ENCODE measurements around the gene FOXE1. TPM values are rescaled to one million over a fixed set of nuclear protein-coding genes. Genes with fewer than 3 reads are reported as not detected.

The FOXE1 gene
- total RNA-seq, 1 experiment from 2014 or later = not detected

GRCh38 chr9:97846347-97846746 is 6.7 kb upstream of the FOXE1 start:
- H3K9me3 ChIP-seq (ENCODE audit: low read depth, low read length, poor library complexity, severe bottlenecking) = no peaks in the 10 kb centered on the region
- BruUV-seq (replicated peaks) = no TSS peak
- ChIA-PET POLR2A (ENCODE audit: low non-redundant PET) (no interaction called here), CTCF (no interaction called here)
- DNase-seq (ENCODE audit: low spot score) = no peak
- intact Hi-C loops (cut with micrococcal nuclease; ENCODE audit: unreplicated experiment) = no loop called here
- H3K27ac ChIP-seq (ENCODE audit: low read depth, low read length, poor library complexity, severe bottlenecking) = no peak overlapping the region
- no peak overlapping the region for H3K4me3 ChIP-seq (ENCODE audit: low read depth, low read length, poor library complexity, severe bottlenecking)
- no peaks in the 10 kb centered on the region for H3K4me1 ChIP-seq (ENCODE audit: insufficient read depth, low read length, poor library complexity, severe bottlenecking)
- no peaks in the 10 kb centered on the region for H3K36me3 ChIP-seq (ENCODE audit: insufficient read depth, low read length, poor library complexity, severe bottlenecking)
- H3K27me3 ChIP-seq (replicated peaks; ENCODE audit: insufficient read depth, low read depth, low read length, poor library complexity) = peaks cover 95% of the 10 kb centered on the region
- no peak for TF ChIP-seq EZH2 (IDR thresholded peaks at IDR 0.05; ENCODE audit: borderline replicate concordance, low read depth, low read length, poor library complexity, severe bottlenecking)
- no peak for TF ChIP-seq CTCF (conservative IDR thresholded peaks at IDR 0.05; ENCODE audit: low read depth, low read length)

- ChIA-PET POLR2A (ENCODE audit: low non-redundant PET) (no interaction called here), CTCF (no interaction called here)
- H3K9me3 ChIP-seq (ENCODE audit: low read depth, low read length, poor library complexity, severe bottlenecking) = no peaks in the 10 kb centered on the region
- no peak overlapping the region for H3K27ac ChIP-seq (ENCODE audit: low read depth, low read length, poor library complexity, severe bottlenecking)
- no peak overlapping the region for H3K4me3 ChIP-seq (ENCODE audit: low read depth, low read length, poor library complexity, severe bottlenecking)
- no peaks in the 10 kb centered on the region for H3K36me3 ChIP-seq (ENCODE audit: insufficient read depth, low read length, poor library complexity, severe bottlenecking)
- TF ChIP-seq CTCF (conservative IDR thresholded peaks at IDR 0.05; ENCODE audit: low read depth, low read length) (no peak), EZH2 (IDR thresholded peaks at IDR 0.05; ENCODE audit: borderline replicate concordance, low read depth, low read length, poor library complexity, severe bottlenecking) (no peak)
- peaks cover 95% of the 10 kb centered on the region for H3K27me3 ChIP-seq (replicated peaks; ENCODE audit: insufficient read depth, low read depth, low read length, poor library complexity)
- no peaks in the 10 kb centered on the region for H3K4me1 ChIP-seq (ENCODE audit: insufficient read depth, low read length, poor library complexity, severe bottlenecking)
- intact Hi-C loops (cut with micrococcal nuclease; ENCODE audit: unreplicated experiment) = no loop called here
- BruUV-seq (replicated peaks) = no TSS peak
- no peak for DNase-seq (ENCODE audit: low spot score)
Measured at GRCh38 chr9:97847474-97848214, 5.4 kb upstream of the FOXE1 start.

- H3K36me3 ChIP-seq (ENCODE audit: insufficient read depth, low read length, poor library complexity, severe bottlenecking) = no peaks in the 10 kb centered on the region
- no TSS peak for BruUV-seq (replicated peaks)
- H3K9me3 ChIP-seq (ENCODE audit: low read depth, low read length, poor library complexity, severe bottlenecking) = no peaks in the 10 kb centered on the region
- peaks cover 95% of the 10 kb centered on the region for H3K27me3 ChIP-seq (replicated peaks; ENCODE audit: insufficient read depth, low read depth, low read length, poor library complexity)
- peaks cover under 1% of the 10 kb centered on the region for H3K4me1 ChIP-seq (ENCODE audit: insufficient read depth, low read length, poor library complexity, severe bottlenecking)
- ChIA-PET CTCF (no interaction called here), POLR2A (ENCODE audit: low non-redundant PET) (no interaction called here)
- H3K27ac ChIP-seq (ENCODE audit: low read depth, low read length, poor library complexity, severe bottlenecking) = no peak overlapping the region
- intact Hi-C loops (cut with micrococcal nuclease; ENCODE audit: unreplicated experiment) = no loop called here
- no peak for DNase-seq (ENCODE audit: low spot score)
- no peak for TF ChIP-seq EZH2 (IDR thresholded peaks at IDR 0.05; ENCODE audit: borderline replicate concordance, low read depth, low read length, poor library complexity, severe bottlenecking)
- H3K4me3 ChIP-seq (ENCODE audit: low read depth, low read length, poor library complexity, severe bottlenecking) = no peak overlapping the region
Measured at GRCh38 chr9:97848215-97848479, 4.9 kb upstream of the FOXE1 start.
